GM12878 (cell line): ENCODE measurements around the gene PIK3C2B. TPM values are rescaled to one million over a fixed set of nuclear protein-coding genes. Genes with fewer than 3 reads are reported as not detected.

ENCODE experiments used
- ATAC-seq: fragments of 200-7000 bp; cut with Tn5 transposase; 3 replicates; pipeline ENCODE4 v1.9.1; 2020; ENCODE audit warnings: mild to moderate bottlenecking, moderate library complexity
- BruUV-seq: library from RNA; stranded (reverse); fragments of 400-500 nt; replicated peaks from 2 replicates; lab custom pipeline; 2021; lab: Mats Ljungman, UMichigan
- CTCF ChIA-PET: fragments of 300-600 bp; sonication (Branson Sonifier 250); formaldehyde crosslinking; extraction: SDS; loops from one replicate; lab custom pipeline; 2021; ENCODE audit warnings: inconsistent platforms; lab: Yijun Ruan, JAX
- POLR2A ChIA-PET: fragments of 350-600 bp; formaldehyde crosslinking; extraction: SDS; loops from one replicate; lab custom pipeline; 2021; ENCODE audit warnings: inconsistent platforms; lab: Charles Lee
- RAD21 ChIA-PET: fragments of 300-600 bp; sonication (Branson Sonifier 250); formaldehyde crosslinking; loops from one replicate; lab custom pipeline; 2023; ENCODE audit warnings: antibody characterized with exemption; ENCODE audit not compliant: unreplicated experiment; lab: Charles Lee
- SMC1A ChIA-PET: fragments of 300-600 bp; sonication (Branson Sonifier 250); formaldehyde crosslinking; loops from one replicate; lab custom pipeline; 2023; ENCODE audit not compliant: unreplicated experiment, uncharacterized antibody; lab: Charles Lee
- DNase-seq: peaks from one replicate; pipeline ENCODE4 v3.0.0-alpha.2; 2011; ENCODE audit warnings: low read depth, low spot score
- FAIRE-seq: peaks from 3 replicates; lab custom pipeline; 2011; peaks lifted over from hg19 to GRCh38; lab: Jason Lieb, UNC
- H2AFZ ChIP-seq: 2 replicates; pipeline ENCODE4 v1.6.0; 2011; ENCODE audit warnings: low read depth, low read length, control low read depth; ENCODE audit not compliant: control insufficient read depth
- H3K27ac ChIP-seq: 2 replicates; pipeline ENCODE4 v1.5.1; 2011; ENCODE audit warnings: control low read depth; ENCODE audit not compliant: control insufficient read depth, insufficient read depth
- H3K27me3 ChIP-seq, 2 experiments: replicated peaks in 1 of 2; 2 replicates each; pipeline versions ENCODE4 v1.6.0 to v1.6.1; 2011; ENCODE audit warnings: low read length in 1 of 2; ENCODE audit not compliant: control insufficient read depth in 2 of 2, insufficient read depth in 2 of 2
- H3K36me3 ChIP-seq, 2 experiments: 2 replicates each; pipeline ENCODE4 v1.5.1; 2011; ENCODE audit warnings: low read length in 1 of 2; ENCODE audit not compliant: control insufficient read depth in 2 of 2, insufficient read depth in 2 of 2
- H3K4me1 ChIP-seq: 2 replicates; pipeline ENCODE4 v1.6.1; 2011; ENCODE audit warnings: mild to moderate bottlenecking, low read length, moderate library complexity, mixed read lengths; ENCODE audit not compliant: control insufficient read depth, insufficient read depth
- H3K4me2 ChIP-seq: 2 replicates; pipeline ENCODE4 v1.6.0; 2011; ENCODE audit warnings: control low read depth; ENCODE audit not compliant: control insufficient read depth, insufficient read depth
- H3K4me3 ChIP-seq: fragments of 200-600 bp; sonication (generic); 2 replicates; pipeline ENCODE4 v1.5.1; 2016
- H3K79me2 ChIP-seq: 2 replicates; pipeline ENCODE4 v1.6.0; 2011; ENCODE audit warnings: low read length; ENCODE audit not compliant: control insufficient read depth, insufficient read depth
- H3K9ac ChIP-seq: 2 replicates; pipeline ENCODE4 v1.8.0; 2011; ENCODE audit warnings: low read length, control low read depth, mixed read lengths; ENCODE audit not compliant: control insufficient read depth, insufficient read depth
- H3K9me3 ChIP-seq: replicated peaks from 3 replicates; pipeline ENCODE4 v1.5.1; 2011; ENCODE audit warnings: mild to moderate bottlenecking, low read length; ENCODE audit not compliant: control insufficient read depth, insufficient read depth
- H4K20me1 ChIP-seq: 2 replicates; pipeline ENCODE4 v1.6.0; 2011; ENCODE audit not compliant: control insufficient read depth, insufficient read depth
- CBX5 ChIP-seq: sonication (generic); IDR thresholded peaks from 2 replicates; pipeline ENCODE4 v1.6.1; 2016; ENCODE audit warnings: low read depth, moderate library complexity, mild to moderate bottlenecking, inconsistent platforms
- CHD4 ChIP-seq: fragments of 200-600 bp; sonication (generic); IDR thresholded peaks from 2 replicates; pipeline ENCODE4 v1.6.1; 2016; ENCODE audit warnings: mild to moderate bottlenecking
- IKZF1 ChIP-seq: fragments of 450-650 bp; conservative IDR thresholded peaks from 2 replicates; pipeline ENCODE4 v1.6.1; 2017; ENCODE audit warnings: antibody characterized with exemption, mild to moderate bottlenecking
- KLF5 ChIP-seq: fragments of 450-650 bp; IDR thresholded peaks from 2 replicates; pipeline ENCODE4 v1.6.1; 2014; ENCODE audit warnings: mild to moderate bottlenecking; ENCODE audit not compliant: partially characterized antibody
- MTA2 ChIP-seq: fragments of 450-650 bp; IDR thresholded peaks from 2 replicates; pipeline ENCODE4 v1.6.1; 2016; ENCODE audit warnings: low read depth, mild to moderate bottlenecking, moderate library complexity
- NFYA ChIP-seq: IDR thresholded peaks from 2 replicates; pipeline ENCODE4 v1.6.1; 2011; ENCODE audit warnings: low read depth, mild to moderate bottlenecking, low read length, improper control_type of control experiment, borderline replicate concordance
- PAX8 ChIP-seq: fragments of 450-650 bp; IDR thresholded peaks from 2 replicates; pipeline ENCODE4 v1.6.1; 2017; ENCODE audit warnings: mild to moderate bottlenecking, moderate library complexity
- POLR2A ChIP-seq: IDR thresholded peaks from 2 replicates; pipeline ENCODE4 v1.6.1; 2011; ENCODE audit warnings: low read depth, mild to moderate bottlenecking, low read length
- POU2F2 ChIP-seq: IDR thresholded peaks from 3 replicates; pipeline ENCODE4 v1.6.1; 2011; ENCODE audit warnings: low read depth, mild to moderate bottlenecking, low read length, borderline replicate concordance
- RBBP5 ChIP-seq: fragments of 200-600 bp; sonication (generic); conservative IDR thresholded peaks from 2 replicates; pipeline ENCODE4 v1.6.1; 2016
- RELA ChIP-seq: fragments of 450-650 bp; IDR thresholded peaks from 2 replicates; pipeline ENCODE4 v1.8.0; 2014; ENCODE audit warnings: borderline replicate concordance; ENCODE audit not compliant: partially characterized antibody
- ZNF207 ChIP-seq: fragments of 450-650 bp; IDR thresholded peaks from 2 replicates; pipeline ENCODE4 v1.6.1; 2014; ENCODE audit warnings: antibody characterized with exemption, mild to moderate bottlenecking, borderline replicate concordance
- ZNF274 ChIP-seq: IDR thresholded peaks from one replicate; pipeline ENCODE4 v1.8.0; 2011; ENCODE audit not compliant: insufficient read length, insufficient read depth
- WGBS: methylation state at CpG from one replicate; pipeline ENCODE4 v1.1.6; 2016; ENCODE audit warnings: low lambda C conversion rate; ENCODE audit not compliant: insufficient replicate concordance, insufficient coverage; ENCODE audit errors: missing lambda C conversion rate; 5-methylcytosine and 5-hydroxymethylcytosine counted together
- in situ Hi-C: fragments of 300-500 bp; cut with MboI; formaldehyde crosslinking; loops from 9 replicates; pipeline ENCODE4 v1.14.3; 2018; ENCODE audit warnings: mixed read lengths
- intact Hi-C: fragments of 100-400 bp; cut with micrococcal nuclease; formaldehyde crosslinking; loops from one replicate; pipeline ENCODE4 v1.14.2; 2022; ENCODE audit not compliant: unreplicated experiment
- polyA plus RNA-seq, 11 experiments: library from polyadenylated mRNA; depleted of rRNA in 4 of 11; unstranded in 6 of 11; stranded (reverse) in 5 of 11; fragments of >200 nt; fragmentation: Nextera tagmentation in 4 of 11; fragmentation: Illumina TruSeq in 1 of 11; extraction: Ambion mirVana in 4 of 11; extraction: Trizol in 1 of 11; gene quantifications; 1 replicate in 1 of 11; 2 replicates in 10 of 11; pipeline versions ENCODE4 v1.2.1 to v1.2.3, GENCODE V29; 2011 to 2016; ENCODE audit warnings: inconsistent platforms in 2 of 11, missing spikeins in 2 of 11, low read depth in 1 of 11
- total RNA-seq, 4 experiments: library from RNA; depleted of rRNA in 3 of 4; stranded (reverse); fragments of >200 nt in 3 of 4; fragmentation: Illumina TruSeq in 1 of 4; extraction: Trizol in 1 of 4; gene quantifications; 2 replicates each; pipeline versions ENCODE4 v1.2.1 to v1.2.3, GENCODE V29; 2013 to 2021
- TF ChIP-seq, protein P1 (sequence below): IDR thresholded peaks from 2 replicates; pipeline ENCODE4 v1.6.1; 2012; ENCODE audit warnings: improper control_type of control experiment, low read depth, low read length; ENCODE audit not compliant: insufficient replicate concordance
- TF ChIP-seq, protein P2 (sequence below): fragments of 450-650 bp; IDR thresholded peaks from 2 replicates; pipeline ENCODE4 v1.6.1; 2017; ENCODE audit warnings: low read depth, mild to moderate bottlenecking, moderate library complexity
- TF ChIP-seq, protein P3 (sequence below): fragments of 450-650 bp; IDR thresholded peaks from 2 replicates; pipeline ENCODE4 v1.6.1; 2017; ENCODE audit warnings: borderline replicate concordance
- TF ChIP-seq, protein P4 (sequence below): IDR thresholded peaks from 2 replicates; pipeline ENCODE4 v1.6.1; 2011; ENCODE audit warnings: mild to moderate bottlenecking, low read depth, low read length, moderate library complexity; ENCODE audit not compliant: insufficient replicate concordance

PIK3C2B gene
- total and polyA plus RNA-seq, 10 of the 15 experiments (the other 5 are each of a cell fraction or from before 2014, with no cell fraction given) = 2.2 to 38.1 (median 11.4) TPM

DNA sequence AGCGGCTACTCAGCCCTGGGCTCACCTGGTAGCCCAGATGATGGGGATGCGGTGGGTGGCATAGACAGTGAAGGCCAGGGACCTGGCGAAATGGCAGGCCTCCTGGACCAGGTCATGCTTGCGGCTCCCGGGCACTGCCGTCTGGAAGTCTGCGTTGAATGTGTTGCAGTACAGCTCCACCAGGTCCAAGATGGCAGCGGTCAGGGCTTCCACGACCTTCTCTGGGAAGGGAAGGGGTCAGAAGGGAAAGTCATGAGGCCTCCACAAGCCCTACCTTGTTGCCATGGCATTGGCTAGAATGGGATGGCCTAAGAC, 38.8 kb downstream of the PIK3C2B start:
- no peaks in the 10 kb centered on the region for H3K79me2 ChIP-seq
- FAIRE-seq (no peak), DNase-seq (no peak), ATAC-seq (no peak)
- intact Hi-C loops (no loop called here), in situ Hi-C loops (no loop called here)
- H3K9me3 ChIP-seq = no peaks in the 10 kb centered on the region
- WGBS = 95% methylated on average over 9 of the region's 9 CpGs
- H3K36me3 ChIP-seq = peaks cover 3 to 6% of the 10 kb centered on the region in 2 experiments
- no peak overlapping the region for H3K27ac ChIP-seq
- SMC1A ChIA-PET = interaction anchor here (0.9 to 3.6 kb wide), 5 partner anchors 9 to 47 kb away, joined by 3 to 10 read pairs (median 3); no protein-coding TSS in a partner anchor
- no peak overlapping the region for H3K9ac ChIP-seq
- no TSS peak for BruUV-seq
- no peaks in the 10 kb centered on the region for H4K20me1 ChIP-seq
- H2AFZ ChIP-seq = no peak overlapping the region
- RAD21 ChIA-PET = interaction anchor here (0.7 to 1.2 kb wide), 3 partner anchors 10 to 24 kb away, joined by 3 read pairs; no protein-coding TSS in a partner anchor
- no peaks in the 10 kb centered on the region for H3K27me3 ChIP-seq
- H3K4me2 ChIP-seq = no peak overlapping the region
- CTCF ChIA-PET = interaction anchor here (0.9 to 51.8 kb wide), 2 partner anchors 10 to 35 kb away, joined by 5 to 2021 read pairs; partner anchors contain the start of gene PIK3C2B
- H3K4me1 ChIP-seq = peaks cover 18% of the 10 kb centered on the region
- H3K4me3 ChIP-seq = no peak overlapping the region
- POLR2A ChIA-PET = interaction anchor here (0.8 kb wide), 1 partner anchor 24 kb away, joined by 3 read pairs; no protein-coding TSS in a partner anchor
- no peak for TF ChIP-seq KLF5
- TF ChIP-seq, protein P1, sequence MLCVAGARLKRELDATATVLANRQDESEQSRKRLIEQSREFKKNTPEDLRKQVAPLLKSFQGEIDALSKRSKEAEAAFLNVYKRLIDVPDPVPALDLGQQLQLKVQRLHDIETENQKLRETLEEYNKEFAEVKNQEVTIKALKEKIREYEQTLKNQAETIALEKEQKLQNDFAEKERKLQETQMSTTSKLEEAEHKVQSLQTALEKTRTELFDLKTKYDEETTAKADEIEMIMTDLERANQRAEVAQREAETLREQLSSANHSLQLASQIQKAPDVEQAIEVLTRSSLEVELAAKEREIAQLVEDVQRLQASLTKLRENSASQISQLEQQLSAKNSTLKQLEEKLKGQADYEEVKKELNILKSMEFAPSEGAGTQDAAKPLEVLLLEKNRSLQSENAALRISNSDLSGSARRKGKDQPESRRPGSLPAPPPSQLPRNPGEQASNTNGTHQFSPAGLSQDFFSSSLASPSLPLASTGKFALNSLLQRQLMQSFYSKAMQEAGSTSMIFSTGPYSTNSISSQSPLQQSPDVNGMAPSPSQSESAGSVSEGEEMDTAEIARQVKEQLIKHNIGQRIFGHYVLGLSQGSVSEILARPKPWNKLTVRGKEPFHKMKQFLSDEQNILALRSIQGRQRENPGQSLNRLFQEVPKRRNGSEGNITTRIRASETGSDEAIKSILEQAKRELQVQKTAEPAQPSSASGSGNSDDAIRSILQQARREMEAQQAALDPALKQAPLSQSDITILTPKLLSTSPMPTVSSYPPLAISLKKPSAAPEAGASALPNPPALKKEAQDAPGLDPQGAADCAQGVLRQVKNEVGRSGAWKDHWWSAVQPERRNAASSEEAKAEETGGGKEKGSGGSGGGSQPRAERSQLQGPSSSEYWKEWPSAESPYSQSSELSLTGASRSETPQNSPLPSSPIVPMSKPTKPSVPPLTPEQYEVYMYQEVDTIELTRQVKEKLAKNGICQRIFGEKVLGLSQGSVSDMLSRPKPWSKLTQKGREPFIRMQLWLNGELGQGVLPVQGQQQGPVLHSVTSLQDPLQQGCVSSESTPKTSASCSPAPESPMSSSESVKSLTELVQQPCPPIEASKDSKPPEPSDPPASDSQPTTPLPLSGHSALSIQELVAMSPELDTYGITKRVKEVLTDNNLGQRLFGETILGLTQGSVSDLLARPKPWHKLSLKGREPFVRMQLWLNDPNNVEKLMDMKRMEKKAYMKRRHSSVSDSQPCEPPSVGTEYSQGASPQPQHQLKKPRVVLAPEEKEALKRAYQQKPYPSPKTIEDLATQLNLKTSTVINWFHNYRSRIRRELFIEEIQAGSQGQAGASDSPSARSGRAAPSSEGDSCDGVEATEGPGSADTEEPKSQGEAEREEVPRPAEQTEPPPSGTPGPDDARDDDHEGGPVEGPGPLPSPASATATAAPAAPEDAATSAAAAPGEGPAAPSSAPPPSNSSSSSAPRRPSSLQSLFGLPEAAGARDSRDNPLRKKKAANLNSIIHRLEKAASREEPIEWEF = no peak
- no peak for TF ChIP-seq POLR2A
- TF ChIP-seq RBBP5 = no peak
- no peak for TF ChIP-seq MTA2
- TF ChIP-seq POU2F2 = no peak
- TF ChIP-seq, protein P2, sequence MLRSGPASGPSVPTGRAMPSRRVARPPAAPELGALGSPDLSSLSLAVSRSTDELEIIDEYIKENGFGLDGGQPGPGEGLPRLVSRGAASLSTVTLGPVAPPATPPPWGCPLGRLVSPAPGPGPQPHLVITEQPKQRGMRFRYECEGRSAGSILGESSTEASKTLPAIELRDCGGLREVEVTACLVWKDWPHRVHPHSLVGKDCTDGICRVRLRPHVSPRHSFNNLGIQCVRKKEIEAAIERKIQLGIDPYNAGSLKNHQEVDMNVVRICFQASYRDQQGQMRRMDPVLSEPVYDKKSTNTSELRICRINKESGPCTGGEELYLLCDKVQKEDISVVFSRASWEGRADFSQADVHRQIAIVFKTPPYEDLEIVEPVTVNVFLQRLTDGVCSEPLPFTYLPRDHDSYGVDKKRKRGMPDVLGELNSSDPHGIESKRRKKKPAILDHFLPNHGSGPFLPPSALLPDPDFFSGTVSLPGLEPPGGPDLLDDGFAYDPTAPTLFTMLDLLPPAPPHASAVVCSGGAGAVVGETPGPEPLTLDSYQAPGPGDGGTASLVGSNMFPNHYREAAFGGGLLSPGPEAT = no peak
- TF ChIP-seq PAX8 = no peak
- TF ChIP-seq, protein P3, sequence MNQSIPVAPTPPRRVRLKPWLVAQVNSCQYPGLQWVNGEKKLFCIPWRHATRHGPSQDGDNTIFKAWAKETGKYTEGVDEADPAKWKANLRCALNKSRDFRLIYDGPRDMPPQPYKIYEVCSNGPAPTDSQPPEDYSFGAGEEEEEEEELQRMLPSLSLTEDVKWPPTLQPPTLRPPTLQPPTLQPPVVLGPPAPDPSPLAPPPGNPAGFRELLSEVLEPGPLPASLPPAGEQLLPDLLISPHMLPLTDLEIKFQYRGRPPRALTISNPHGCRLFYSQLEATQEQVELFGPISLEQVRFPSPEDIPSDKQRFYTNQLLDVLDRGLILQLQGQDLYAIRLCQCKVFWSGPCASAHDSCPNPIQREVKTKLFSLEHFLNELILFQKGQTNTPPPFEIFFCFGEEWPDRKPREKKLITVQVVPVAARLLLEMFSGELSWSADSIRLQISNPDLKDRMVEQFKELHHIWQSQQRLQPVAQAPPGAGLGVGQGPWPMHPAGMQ = no peak
- no peak for TF ChIP-seq RELA
- TF ChIP-seq ZNF274 = no peak
- no peak for TF ChIP-seq NFYA
- TF ChIP-seq, protein P4, sequence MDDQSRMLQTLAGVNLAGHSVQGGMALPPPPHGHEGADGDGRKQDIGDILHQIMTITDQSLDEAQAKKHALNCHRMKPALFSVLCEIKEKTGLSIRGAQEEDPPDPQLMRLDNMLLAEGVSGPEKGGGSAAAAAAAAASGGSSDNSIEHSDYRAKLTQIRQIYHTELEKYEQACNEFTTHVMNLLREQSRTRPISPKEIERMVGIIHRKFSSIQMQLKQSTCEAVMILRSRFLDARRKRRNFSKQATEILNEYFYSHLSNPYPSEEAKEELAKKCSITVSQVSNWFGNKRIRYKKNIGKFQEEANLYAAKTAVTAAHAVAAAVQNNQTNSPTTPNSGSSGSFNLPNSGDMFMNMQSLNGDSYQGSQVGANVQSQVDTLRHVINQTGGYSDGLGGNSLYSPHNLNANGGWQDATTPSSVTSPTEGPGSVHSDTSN = no peak
- TF ChIP-seq CBX5 = no peak
- no peak for TF ChIP-seq ZNF207
- no peak for TF ChIP-seq CHD4
- no peak for TF ChIP-seq IKZF1
